HG03045 (cell line): ENCODE results near the gene OR6B1.
"Not testable (repeated sequence)": the region's sequence is repeated elsewhere in the genome, so short reads cannot be mapped to it uniquely, and the experiment has no call there.

Experiments
- ATAC-seq: cut with Tn5 transposase; IDR thresholded peaks from one replicate; pipeline ENCODE4 v1.9.1; 2021; ENCODE audit warnings: mild to moderate bottlenecking, moderate library complexity; ENCODE audit not compliant: unreplicated experiment

The OR6B1 gene

DNA sequence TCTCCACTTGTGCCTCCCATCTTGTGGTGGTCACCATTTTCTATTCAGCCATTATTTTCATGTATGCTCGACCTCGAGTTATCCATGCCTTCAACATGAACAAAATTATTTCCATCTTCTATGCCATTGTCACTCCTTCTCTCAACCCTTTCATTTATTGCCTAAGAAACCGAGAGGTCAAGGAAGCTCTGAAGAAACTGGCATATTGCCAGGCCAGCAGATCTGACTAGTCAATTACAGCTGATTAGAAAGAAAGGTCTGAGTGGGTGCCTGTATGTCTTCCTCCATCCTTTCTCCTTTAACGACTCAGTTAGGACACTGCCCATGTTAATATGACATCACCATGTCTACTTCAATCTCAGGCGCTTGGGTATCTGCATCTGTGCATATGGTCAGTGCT, 4.6 kb downstream of the OR6B1 start:
- no peak for ATAC-seq

DNA sequence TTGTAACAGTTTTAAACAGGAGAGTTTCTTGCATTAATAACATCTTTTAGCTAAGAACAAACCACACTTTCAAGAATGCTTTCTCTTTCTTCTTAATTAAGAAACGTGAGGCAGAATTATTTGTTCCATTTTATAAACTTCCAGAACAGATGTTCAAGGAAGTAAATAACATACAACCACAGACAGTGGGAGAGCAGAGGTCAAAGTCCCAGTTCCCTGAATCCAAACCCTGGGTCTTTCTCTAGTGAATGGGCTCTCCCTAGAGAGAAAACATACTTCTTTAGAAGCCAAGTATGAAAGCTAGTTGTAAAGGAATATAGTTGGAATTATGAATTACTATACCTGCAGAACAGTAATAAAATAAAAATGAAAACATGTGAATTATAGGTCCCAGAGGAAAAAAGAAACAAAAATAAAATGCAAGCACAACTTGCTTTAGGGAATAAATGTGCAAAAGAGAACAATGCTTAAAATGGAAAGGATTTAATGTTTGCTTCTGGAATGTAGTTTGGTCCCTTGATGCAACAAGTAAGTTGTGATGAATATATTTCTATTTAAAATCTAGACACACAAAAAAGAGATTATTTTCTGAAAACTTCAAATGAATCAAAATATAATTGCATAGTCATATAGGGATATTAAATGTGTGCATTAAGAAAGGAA, 6.0 kb downstream of the OR6B1 start:
- ATAC-seq, result no peak

GRCh38 chr7:144006692-144007042, 6.5 kb downstream of the OR6B1 start:
- ATAC-seq, result no peak

- no peak for ATAC-seq
Measured at GRCh38 chr7:144009361-144009760, 9.2 kb downstream of the OR6B1 start.

DNA sequence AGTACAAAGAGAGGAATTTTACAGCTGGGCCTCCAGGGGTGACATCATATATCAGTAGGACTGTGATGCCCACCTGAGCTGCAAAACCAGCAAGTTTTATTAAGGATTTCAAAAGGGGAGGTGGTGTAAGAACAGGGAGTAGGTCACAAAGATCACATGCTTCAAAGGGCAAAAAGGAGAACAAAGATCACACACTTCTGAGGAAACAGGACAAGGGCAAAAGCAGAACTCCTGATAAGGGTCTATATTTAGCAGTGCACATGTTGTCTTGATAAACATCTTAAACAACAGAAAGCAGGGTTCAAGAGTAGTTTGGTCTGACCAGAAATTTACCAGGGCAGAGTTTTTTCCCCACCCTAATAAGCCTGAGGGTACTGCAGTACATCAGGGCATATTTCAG, 9.9 kb downstream of the OR6B1 start:
- not testable (repeated sequence) for ATAC-seq

GRCh38 chr7:144010821-144011220, 10.7 kb downstream of the OR6B1 start:
- not testable (repeated sequence) for ATAC-seq

GRCh38 chr7:144011458-144012230, 11.5 kb downstream of the OR6B1 start:
- no peak for ATAC-seq

- no peak for ATAC-seq
Measured at GRCh38 chr7:144018065-144018464, 17.9 kb downstream of the OR6B1 start.

- ATAC-seq, result no peak
Measured at GRCh38 chr7:144019457-144019856, 19.3 kb downstream of the OR6B1 start.

- no peak for ATAC-seq
Measured at GRCh38 chr7:144020340-144020739, 20.2 kb downstream of the OR6B1 start.

GRCh38 chr7:144022169-144022568, 22.0 kb downstream of the OR6B1 start:
- no peak for ATAC-seq

- ATAC-seq, result no peak
Measured at GRCh38 chr7:144023171-144023827, 23.2 kb downstream of the OR6B1 start.

- no peak for ATAC-seq
Measured at GRCh38 chr7:144024213-144024612, 24.1 kb downstream of the OR6B1 start.

DNA sequence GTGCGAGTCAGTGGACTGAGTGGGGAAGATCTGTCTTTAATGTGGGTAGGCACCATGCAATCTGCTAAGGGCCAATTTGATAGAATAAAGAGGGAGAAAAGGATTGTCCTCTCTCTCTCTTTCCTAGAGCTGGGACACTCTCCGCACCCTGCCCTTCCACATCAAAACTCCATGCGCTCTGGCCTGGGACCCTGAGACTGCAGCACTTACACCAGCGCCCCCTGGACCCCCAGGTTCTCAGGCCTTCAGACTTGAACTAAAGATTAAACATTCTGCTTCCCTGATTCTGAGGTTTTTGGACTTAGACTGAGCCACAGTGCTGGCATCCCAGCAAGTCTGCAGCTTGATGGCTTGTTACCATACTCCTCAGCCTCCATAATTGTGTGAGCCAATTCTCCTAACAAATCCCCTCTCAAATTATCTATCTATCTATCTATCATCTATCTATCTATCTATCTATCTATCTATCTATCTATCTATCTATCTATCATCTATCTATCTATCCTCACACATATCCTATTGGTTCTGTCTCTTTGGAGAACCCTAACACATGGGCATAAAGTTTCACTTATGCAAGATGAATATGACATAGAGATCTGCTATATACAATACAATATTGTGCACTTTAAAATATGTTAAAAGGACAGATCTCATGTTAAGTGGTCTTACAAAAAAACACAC, 26.2 kb downstream of the OR6B1 start:
- ATAC-seq, result no peak

DNA sequence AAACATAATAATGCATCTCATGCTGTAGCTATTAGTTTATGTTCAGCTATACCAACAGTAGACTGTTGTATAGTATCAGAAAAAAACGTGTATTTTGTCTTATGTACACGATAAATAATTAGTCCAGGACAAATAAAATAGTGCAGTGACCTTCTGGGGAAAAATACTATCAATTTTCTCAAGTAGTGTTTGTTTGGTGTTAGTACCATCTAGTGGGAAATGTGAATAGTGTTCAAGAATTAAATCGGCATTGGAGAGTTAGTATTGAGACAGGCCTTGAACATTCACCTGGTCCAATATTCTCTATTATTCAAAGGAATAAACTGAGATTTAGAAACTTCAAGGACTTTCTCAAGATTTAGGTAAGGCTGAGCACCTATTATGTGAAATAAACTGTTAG, 26.9 kb downstream of the OR6B1 start:
- ATAC-seq, result no peak

- no peak for ATAC-seq
Measured at GRCh38 chr7:144027974-144028373, 27.9 kb downstream of the OR6B1 start.

DNA sequence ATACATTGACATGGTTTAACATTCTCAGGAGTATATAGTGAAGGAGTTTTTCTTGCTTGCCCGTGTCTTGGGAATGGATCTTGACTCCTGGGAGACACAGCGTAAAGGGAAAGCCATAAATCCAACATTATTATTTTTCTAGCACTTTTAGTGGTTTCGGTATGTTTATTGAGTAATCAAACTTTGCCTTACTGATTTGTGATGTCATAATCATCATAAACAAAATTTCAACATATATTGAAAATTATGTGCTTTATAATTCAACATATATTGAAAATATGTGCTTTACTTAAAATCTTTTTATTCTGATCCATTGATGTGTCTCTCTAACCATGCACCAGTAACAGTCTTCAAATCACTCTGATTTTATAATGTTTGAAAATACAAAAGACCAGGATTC, 28.4 kb downstream of the OR6B1 start:
- ATAC-seq, result no peak

DNA sequence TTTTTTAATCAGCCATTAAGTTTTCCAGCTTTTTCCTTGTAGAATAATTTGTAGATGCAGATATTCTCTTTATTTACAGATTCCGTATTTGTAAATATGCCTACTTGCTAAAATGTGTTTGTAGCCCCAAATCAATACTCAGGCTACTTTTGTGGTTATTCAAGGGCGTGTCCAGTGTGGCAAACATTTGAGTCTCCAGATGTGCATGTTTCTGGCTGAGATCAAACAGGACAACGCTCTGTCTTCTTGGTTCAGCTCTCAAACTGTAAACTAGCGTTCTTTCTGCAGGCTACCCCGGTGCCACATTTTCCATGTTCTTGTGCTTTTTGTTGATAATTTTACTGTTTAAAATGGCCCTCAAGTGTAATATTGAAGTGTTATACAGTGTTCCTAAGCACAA, 32.4 kb downstream of the OR6B1 start:
- ATAC-seq, result no peak

DNA sequence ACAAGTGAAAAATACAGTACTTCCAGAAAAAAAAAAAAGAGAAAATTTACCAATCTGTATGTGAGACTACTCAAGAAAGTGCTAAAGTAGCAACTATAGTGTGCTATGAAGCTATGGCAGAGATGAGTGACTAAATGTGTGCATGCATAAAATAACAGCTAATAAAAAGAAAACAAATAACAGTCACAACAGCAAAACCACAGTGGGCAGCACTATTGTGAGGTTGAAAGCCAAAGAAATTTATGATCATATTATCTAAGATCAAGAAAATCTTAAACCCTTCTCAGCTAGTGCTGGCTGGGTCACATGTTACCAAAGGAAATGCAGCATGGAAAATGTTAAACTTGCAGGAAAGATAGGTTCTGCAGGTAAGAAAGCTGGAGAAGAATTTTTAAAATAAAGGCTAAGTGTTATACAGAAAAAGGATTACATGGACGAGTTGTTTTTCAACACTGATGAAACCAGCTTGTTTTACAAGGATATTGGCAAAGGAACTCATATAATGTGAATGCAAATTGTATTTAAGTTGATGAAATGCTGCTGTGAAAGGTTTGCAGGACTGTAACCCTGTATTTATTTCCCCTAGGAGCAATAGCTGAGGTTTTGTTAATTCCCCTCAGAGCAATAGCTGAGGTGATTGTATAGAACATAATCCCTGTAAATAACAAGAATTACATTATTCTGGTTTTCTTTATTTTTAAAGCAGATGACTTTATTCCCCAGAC, 33.0 kb downstream of the OR6B1 start:
- ATAC-seq, result no peak

DNA sequence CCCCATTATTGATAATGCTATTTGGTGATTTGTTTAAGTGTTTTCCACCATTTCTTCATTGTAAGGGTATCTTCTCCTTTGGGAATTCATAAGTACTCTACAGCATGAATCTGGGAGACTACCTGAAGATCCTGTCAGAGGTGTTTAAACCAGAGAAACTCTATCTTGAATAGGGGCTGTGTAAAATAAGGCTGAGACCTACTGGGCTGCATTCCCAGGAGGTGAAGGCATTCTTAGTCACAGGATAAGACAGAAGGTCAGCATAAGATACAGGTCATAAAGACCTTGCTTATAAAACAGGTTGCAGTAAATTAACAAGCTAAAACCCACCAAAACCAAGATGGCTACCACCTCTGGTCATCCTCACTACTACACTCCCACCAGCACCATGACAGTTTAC, 35.3 kb downstream of the OR6B1 start:
- ATAC-seq, result no peak

GRCh38 chr7:144036302-144036885, 36.3 kb downstream of the OR6B1 start:
- no peak for ATAC-seq
